Smooth muscle cell (in vitro differentiated cells): Measurements from ENCODE around the gene CD99L2. TPM values are rescaled to one million over a fixed set of nuclear protein-coding genes. Genes with fewer than 3 reads are reported as not detected.

Source experiments
- DNase-seq: peaks from one replicate; lab custom pipeline; 2025; ENCODE audit not compliant: unreplicated experiment; lab: John Stamatoyannopoulos, UW
- H2AFZ ChIP-seq: fragments of 200-600 bp; sonication (generic); 2 replicates; pipeline ENCODE4 v1.6.0; 2016; ENCODE audit warnings: antibody characterized with exemption, low read depth, mild to moderate bottlenecking
- H3F3A ChIP-seq: fragments of 200-600 bp; sonication (generic); 2 replicates; pipeline ENCODE4 v1.6.0; 2017; ENCODE audit warnings: antibody characterized with exemption, low read depth
- H3K27ac ChIP-seq: fragments of 200-600 bp; sonication (generic); 2 replicates; pipeline ENCODE4 v1.5.1; 2016; ENCODE audit warnings: low read depth, mild to moderate bottlenecking
- H3K27me3 ChIP-seq: fragments of 200-600 bp; sonication (generic); 2 replicates; pipeline ENCODE4 v1.6.1; 2016; ENCODE audit warnings: low read depth, mild to moderate bottlenecking
- H3K36me3 ChIP-seq: fragments of 200-600 bp; sonication (generic); 2 replicates; pipeline ENCODE4 v1.5.1; 2016; ENCODE audit warnings: low read depth
- H3K4me1 ChIP-seq: fragments of 200-600 bp; sonication (generic); 2 replicates; pipeline ENCODE4 v1.5.1; 2016; ENCODE audit warnings: low read depth
- H3K4me2 ChIP-seq: fragments of 200-600 bp; sonication (generic); 2 replicates; pipeline ENCODE4 v1.6.0; 2016; ENCODE audit warnings: mild to moderate bottlenecking
- H3K4me3 ChIP-seq: fragments of 200-600 bp; sonication (generic); 2 replicates; pipeline ENCODE4 v1.5.1; 2016; ENCODE audit warnings: mild to moderate bottlenecking
- H3K79me2 ChIP-seq: fragments of 200-600 bp; sonication (generic); 2 replicates; pipeline ENCODE4 v1.6.0; 2016; ENCODE audit warnings: low read depth, mild to moderate bottlenecking
- H3K9ac ChIP-seq: fragments of 200-600 bp; sonication (generic); 2 replicates; pipeline ENCODE4 v1.6.0; 2016; ENCODE audit warnings: low read depth
- H3K9me3 ChIP-seq: fragments of 200-600 bp; sonication (generic); replicated peaks from 2 replicates; pipeline ENCODE4 v1.5.1; 2016; ENCODE audit warnings: low read depth
- H4K20me1 ChIP-seq: fragments of 200-600 bp; sonication (generic); 2 replicates; pipeline ENCODE4 v1.6.0; 2016; ENCODE audit warnings: low read depth
- CTCF ChIP-seq: fragments of 200-600 bp; sonication (generic); IDR thresholded peaks from 2 replicates; pipeline ENCODE4 v1.5.1; 2017; ENCODE audit warnings: borderline replicate concordance, mild to moderate bottlenecking, antibody characterized with exemption; ENCODE audit not compliant: insufficient read depth, poor library complexity, severe bottlenecking
- WGBS: methylation state at CpG from one replicate; pipeline ENCODE4 v1.1.7; 2016; ENCODE audit warnings: low lambda C conversion rate; 5-methylcytosine and 5-hydroxymethylcytosine counted together
- polyA plus RNA-seq: library from polyadenylated mRNA; unstranded; fragments of >200 nt; fragmentation: Nextera tagmentation; extraction: Ambion mirVana; gene quantifications from 2 replicates; pipeline ENCODE4 v1.2.1, GENCODE V29; 2016
- total RNA-seq: library from RNA; depleted of rRNA; stranded (reverse); fragments of >200 nt; gene quantifications from 2 replicates; pipeline ENCODE4 v1.2.3, GENCODE V29; 2014

CD99L2 gene
- total and polyA plus RNA-seq, 2 experiments from 2014 or later, result 43.7 to 44.6 TPM

GRCh38 chrX:150844016-150844415 lies 54.5 kb downstream of the CD99L2 start:
- peaks cover 43% of the 10 kb centered on the region for H4K20me1 ChIP-seq
- no peak overlapping the region for H2AFZ ChIP-seq
- no peak for TF ChIP-seq CTCF
- H3F3A ChIP-seq, result no peaks in the 10 kb centered on the region
- H3K4me2 ChIP-seq, result no peak overlapping the region
- H3K9ac ChIP-seq, result no peak overlapping the region
- WGBS, result 80% methylated on average over 3 of the region's 3 CpGs
- no peak overlapping the region for H3K4me3 ChIP-seq
- H3K79me2 ChIP-seq, result peaks cover 9% of the 10 kb centered on the region
- no peak for DNase-seq
- no peaks in the 10 kb centered on the region for H3K9me3 ChIP-seq
- H3K27me3 ChIP-seq, result no peaks in the 10 kb centered on the region
- H3K27ac ChIP-seq, result no peak overlapping the region
- no peaks in the 10 kb centered on the region for H3K4me1 ChIP-seq
- no peaks in the 10 kb centered on the region for H3K36me3 ChIP-seq

GRCh38 chrX:150842198-150842685 lies 56.2 kb downstream of the CD99L2 start:
- no peaks in the 10 kb centered on the region for H3K36me3 ChIP-seq
- H3K4me2 ChIP-seq, result no peak overlapping the region
- H4K20me1 ChIP-seq, result peaks cover 33% of the 10 kb centered on the region
- no peak for DNase-seq
- H3F3A ChIP-seq, result no peaks in the 10 kb centered on the region
- H3K4me3 ChIP-seq, result no peak overlapping the region
- H3K9ac ChIP-seq, result no peak overlapping the region
- no peaks in the 10 kb centered on the region for H3K9me3 ChIP-seq
- H3K27ac ChIP-seq, result peak overlapping the region; percentile 28
- 62% methylated on average over 2 of the region's 2 CpGs for WGBS
- no peaks in the 10 kb centered on the region for H3K4me1 ChIP-seq
- H3K79me2 ChIP-seq, result peaks cover 9% of the 10 kb centered on the region
- H3K27me3 ChIP-seq, result no peaks in the 10 kb centered on the region
- no peak for TF ChIP-seq CTCF
- no peak overlapping the region for H2AFZ ChIP-seq

- Histone ChIP-seq H3K9me3 (no peaks in the 10 kb centered on the region), H3K36me3 (no peaks in the 10 kb centered on the region), H3F3A (no peaks in the 10 kb centered on the region), H3K9ac (no peak overlapping the region), H3K27me3 (no peaks in the 10 kb centered on the region), H4K20me1 (peaks cover 33% of the 10 kb centered on the region), H3K4me2 (no peak overlapping the region), H3K27ac (peak overlapping the region; percentile 28), H3K4me3 (no peak overlapping the region), H2AFZ (no peak overlapping the region), H3K4me1 (no peaks in the 10 kb centered on the region), H3K79me2 (peaks cover 8% of the 10 kb centered on the region)
- no peak for DNase-seq
- WGBS, result 60% methylated on average over 6 of the region's 6 CpGs
- TF ChIP-seq CTCF, result no peak
Observed at GRCh38 chrX:150841456-150842197, 56.8 kb downstream of the CD99L2 start.

- H3K4me1 ChIP-seq, result no peaks in the 10 kb centered on the region
- no peak overlapping the region for H3K27ac ChIP-seq
- WGBS, result 87% methylated on average over 4 of the region's 4 CpGs
- peaks cover 3% of the 10 kb centered on the region for H3K79me2 ChIP-seq
- H3K9me3 ChIP-seq, result peaks cover 8% of the 10 kb centered on the region
- no peaks in the 10 kb centered on the region for H3K36me3 ChIP-seq
- no peak overlapping the region for H3K9ac ChIP-seq
- H3K4me3 ChIP-seq, result no peak overlapping the region
- TF ChIP-seq CTCF, result no peak
- no peak for DNase-seq
- H3K4me2 ChIP-seq, result no peak overlapping the region
- H3K27me3 ChIP-seq, result no peaks in the 10 kb centered on the region
- H3F3A ChIP-seq, result no peaks in the 10 kb centered on the region
- peaks cover 19% of the 10 kb centered on the region for H4K20me1 ChIP-seq
- H2AFZ ChIP-seq, result no peak overlapping the region
Observed at GRCh38 chrX:150837845-150838244, 60.6 kb downstream of the CD99L2 start.
